HK-2 (cell line): ENCODE data around the gene RPLP1.

Experiments used
- DNase-seq: peaks from one replicate; pipeline ENCODE4 v3.0.0-alpha.2; 2018; ENCODE audit not compliant: unreplicated experiment

Gene RPLP1

GRCh38 chr15:69469467-69470201, 17.0 kb downstream of the RPLP1 start:
- no peak for DNase-seq

GRCh38 chr15:69472046-69472445, 19.4 kb downstream of the RPLP1 start:
- no peak for DNase-seq

GRCh38 chr15:69472562-69472961, 19.9 kb downstream of the RPLP1 start:
- no peak for DNase-seq

GRCh38 chr15:69474291-69474690, 21.7 kb downstream of the RPLP1 start:
- DNase-seq: no peak

- DNase-seq: no peak
Observed at GRCh38 chr15:69474846-69475455, 22.3 kb downstream of the RPLP1 start.

- DNase-seq: peak; percentile 68
Observed at GRCh38 chr15:69475769-69476358, 23.2 kb downstream of the RPLP1 start.

GRCh38 chr15:69476704-69477473, 24.3 kb downstream of the RPLP1 start:
- DNase-seq: no peak

- DNase-seq: no peak
Observed at GRCh38 chr15:69478259-69478781, 25.7 kb downstream of the RPLP1 start.

GRCh38 chr15:69479081-69479480, 26.5 kb downstream of the RPLP1 start:
- DNase-seq: no peak

- DNase-seq: no peak
Observed at GRCh38 chr15:69479971-69480370, 27.4 kb downstream of the RPLP1 start.

GRCh38 chr15:69480932-69481331, 28.3 kb downstream of the RPLP1 start:
- no peak for DNase-seq

- no peak for DNase-seq
Observed at GRCh38 chr15:69482686-69483256, 30.2 kb downstream of the RPLP1 start.

GRCh38 chr15:69484837-69485236, 32.2 kb downstream of the RPLP1 start:
- DNase-seq: no peak

GRCh38 chr15:69486481-69487110, 34.0 kb downstream of the RPLP1 start:
- no peak for DNase-seq

- DNase-seq: no peak
Observed at GRCh38 chr15:69489073-69489571, 36.5 kb downstream of the RPLP1 start.

- no peak for DNase-seq
Observed at GRCh38 chr15:69490356-69491037, 37.9 kb downstream of the RPLP1 start.

- no peak for DNase-seq
Observed at GRCh38 chr15:69491038-69491505, 38.5 kb downstream of the RPLP1 start.

GRCh38 chr15:69493406-69493805, 40.8 kb downstream of the RPLP1 start:
- DNase-seq: no peak

GRCh38 chr15:69496001-69496400, 43.4 kb downstream of the RPLP1 start:
- DNase-seq: no peak

- no peak for DNase-seq
Observed at GRCh38 chr15:69497076-69497475, 44.5 kb downstream of the RPLP1 start.
